ENCODE data around the gene SFSWAP. TPM values are rescaled to one million over a fixed set of nuclear protein-coding genes. Genes with fewer than 3 reads are reported as not detected.
"Not testable (repeated sequence)": the region's sequence is repeated elsewhere in the genome, so short reads cannot be mapped to it uniquely, and the experiment has no call there.

The SFSWAP gene
- total RNA-seq, 1 donor from 2014 or later: 83.3 TPM

DNA sequence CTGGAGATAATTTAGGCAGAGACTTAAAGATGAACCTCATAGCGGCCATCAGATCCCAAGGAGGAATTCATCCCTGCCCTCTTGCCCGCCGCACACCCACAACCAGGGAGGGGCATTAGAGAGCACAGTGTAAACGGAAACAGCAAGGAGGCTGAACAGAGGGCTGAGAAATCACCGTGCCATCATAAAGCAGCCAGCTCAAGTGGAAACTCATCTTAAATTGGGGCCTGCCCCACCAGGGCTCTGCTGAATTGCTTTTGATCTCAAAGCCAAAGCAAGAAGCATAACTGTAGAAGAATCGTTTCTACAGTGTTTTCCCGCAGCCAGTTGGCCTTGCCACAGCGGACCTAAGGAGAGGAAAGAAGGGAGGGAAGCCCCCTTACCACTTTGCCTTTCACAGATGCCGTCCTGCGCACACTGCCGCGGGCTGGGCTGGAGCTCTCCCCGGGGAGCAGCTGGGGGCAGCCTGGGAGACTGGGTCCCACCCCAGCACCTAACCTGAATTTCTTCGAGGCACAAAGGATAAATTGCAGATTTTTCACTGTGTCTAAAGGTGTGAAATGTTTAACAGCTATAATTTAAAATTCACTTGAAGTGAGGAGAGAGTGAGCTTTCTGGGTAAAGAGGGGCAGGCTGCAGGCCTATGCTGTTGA is 65.5 kb downstream of the SFSWAP start:
- TF ChIP-seq CTCF (conservative IDR thresholded peaks at IDR 0.05): no peak
- Mint-ChIP-seq H3K4me1 (no peaks in the 10 kb centered on the region), H3K9me3 (no peaks in the 10 kb centered on the region), H3K4me3 (no peak overlapping the region), H3K36me3 (ENCODE audit: low read depth) (peaks cover 14% of the 10 kb centered on the region), H3K27ac (ENCODE audit: unreplicated experiment) (no peak overlapping the region), H3K27me3 (ENCODE audit: low read depth) (no peaks in the 10 kb centered on the region)
- DNase-seq (ENCODE audit: low read depth, low spot score): no peak

DNA sequence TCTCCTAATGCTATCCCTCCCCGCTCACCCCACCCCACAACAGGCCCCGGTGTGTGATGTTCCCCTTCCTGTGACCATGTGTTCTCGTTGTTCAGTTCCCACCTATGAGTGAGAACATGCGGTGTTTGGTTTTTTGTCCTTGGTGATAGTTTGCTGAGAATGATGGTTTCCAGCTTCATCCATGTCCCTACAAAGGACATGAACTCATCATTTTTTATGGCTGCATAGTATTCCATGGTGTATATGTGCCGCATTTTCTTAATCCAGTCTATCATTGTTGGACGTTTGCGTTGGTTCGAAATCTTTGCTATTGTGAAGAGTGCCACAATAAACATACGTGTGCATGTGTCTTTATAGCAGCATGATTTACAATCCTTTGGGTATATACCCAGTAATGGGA is 66.4 kb downstream of the SFSWAP start:
- not testable (repeated sequence) for H3K36me3 Mint-ChIP-seq (ENCODE audit: low read depth); H3K27ac Mint-ChIP-seq (ENCODE audit: unreplicated experiment); H3K9me3 Mint-ChIP-seq; H3K4me3 Mint-ChIP-seq; H3K27me3 Mint-ChIP-seq (ENCODE audit: low read depth); DNase-seq (ENCODE audit: low read depth, low spot score); H3K4me1 Mint-ChIP-seq

DNA sequence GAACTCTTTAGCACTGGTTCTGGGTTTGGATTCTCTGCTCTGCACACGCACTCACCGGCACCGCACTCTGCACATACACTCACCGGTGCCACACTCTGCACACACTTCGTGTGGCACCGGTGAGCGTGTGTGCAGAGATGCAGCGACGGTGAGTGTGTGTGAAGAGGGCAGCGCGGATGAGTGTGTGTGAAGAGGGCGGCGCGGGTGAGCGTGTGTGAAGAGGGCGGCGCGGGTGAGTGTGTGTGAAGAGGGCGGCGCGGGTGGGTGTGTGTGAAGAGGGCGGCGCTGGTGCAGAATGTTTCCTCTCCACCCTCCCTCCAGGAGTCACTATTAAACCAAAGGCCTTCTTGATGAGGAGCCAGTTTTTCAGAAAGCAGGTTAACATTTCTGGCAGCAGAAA is 68.1 kb downstream of the SFSWAP start:
- Mint-ChIP-seq H3K27ac (ENCODE audit: unreplicated experiment) (no peak overlapping the region), H3K27me3 (ENCODE audit: low read depth) (no peaks in the 10 kb centered on the region), H3K4me3 (no peak overlapping the region), H3K36me3 (ENCODE audit: low read depth) (peaks cover 9% of the 10 kb centered on the region), H3K4me1 (peaks cover 4% of the 10 kb centered on the region), H3K9me3 (no peaks in the 10 kb centered on the region)
- no peak for TF ChIP-seq CTCF (conservative IDR thresholded peaks at IDR 0.05)
- DNase-seq (ENCODE audit: low read depth, low spot score): no peak

DNA sequence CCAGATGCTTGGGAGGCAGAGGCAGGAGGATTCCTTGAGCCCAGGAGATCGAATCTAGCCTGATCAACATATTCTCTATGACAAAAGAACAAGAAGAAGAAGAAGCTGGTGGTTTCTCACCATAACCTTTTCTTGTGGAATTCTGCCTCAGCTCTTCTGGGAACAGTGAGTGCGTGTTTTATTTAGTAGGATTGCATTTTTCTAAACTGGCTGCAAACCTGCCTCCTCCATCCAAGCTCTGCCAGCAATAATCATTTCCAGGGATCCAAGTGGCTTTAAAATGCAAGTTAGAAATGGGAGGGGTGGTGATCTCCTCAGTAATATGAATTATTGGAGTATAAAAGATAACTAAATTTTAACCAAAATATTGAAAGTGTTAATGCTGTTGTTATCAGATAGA is 71.2 kb downstream of the SFSWAP start:
- Mint-ChIP-seq H3K4me1 (peaks cover 22% of the 10 kb centered on the region), H3K4me3 (no peak overlapping the region), H3K9me3 (no peaks in the 10 kb centered on the region), H3K36me3 (ENCODE audit: low read depth) (peaks cover 12% of the 10 kb centered on the region), H3K27me3 (ENCODE audit: low read depth) (no peaks in the 10 kb centered on the region), H3K27ac (ENCODE audit: unreplicated experiment) (no peak overlapping the region)
- DNase-seq (ENCODE audit: low read depth, low spot score): no peak
- TF ChIP-seq CTCF (conservative IDR thresholded peaks at IDR 0.05): no peak

- H3K36me3 Mint-ChIP-seq (ENCODE audit: low read depth): peaks cover 4% of the 10 kb centered on the region
- TF ChIP-seq CTCF (conservative IDR thresholded peaks at IDR 0.05): no peak
- peak overlapping the region; percentile 5 for H3K4me3 Mint-ChIP-seq
- no peaks in the 10 kb centered on the region for H3K27me3 Mint-ChIP-seq (ENCODE audit: low read depth)
- H3K27ac Mint-ChIP-seq (ENCODE audit: unreplicated experiment): no peak overlapping the region
- no peaks in the 10 kb centered on the region for H3K9me3 Mint-ChIP-seq
- DNase-seq (ENCODE audit: low read depth, low spot score): no peak
- H3K4me1 Mint-ChIP-seq: peaks cover 22% of the 10 kb centered on the region
Measured at GRCh38 chr12:131783915-131784541, 73.1 kb downstream of the SFSWAP start.

Data from neural crest cell (in vitro differentiated cells).